Right atrium auricular region (tissue), 2 donors: ENCODE results near the gene VEGFD. TPM values are rescaled to one million over a fixed set of nuclear protein-coding genes. Genes with fewer than 3 reads are reported as not detected.

Experiments
- DNase-seq: peaks from one replicate; pipeline ENCODE4 v3.0.0-alpha.2; 2019; ENCODE audit warnings: low spot score
- H3K27ac ChIP-seq, 2 donors: fragments of 200-600 bp; sonication (generic); 1 replicate in 1 of 2; 2 replicates in 1 of 2; pipeline ENCODE4 v1.5.1; 2016 to 2019
- H3K27me3 ChIP-seq, 2 donors: fragments of 200-600 bp; sonication (generic); one replicate each; pipeline versions ENCODE4 v1.5.1 to v1.6.0; 2017 to 2019
- H3K36me3 ChIP-seq: fragments of 200-600 bp; sonication (generic); one replicate; pipeline ENCODE4 v1.5.1; 2016
- H3K4me1 ChIP-seq, 2 donors: fragments of 200-600 bp; sonication (generic); one replicate each; pipeline versions ENCODE4 v1.5.1 to v1.6.0; 2017 to 2019
- H3K4me3 ChIP-seq, 2 donors: fragments of 200-600 bp; sonication (generic); 1 replicate in 1 of 2; 2 replicates in 1 of 2; pipeline ENCODE4 v1.5.1; 2017 to 2019; ENCODE audit warnings: mild to moderate bottlenecking in 1 of 2, moderate library complexity in 1 of 2
- H3K9me3 ChIP-seq, 2 donors: fragments of 200-600 bp; sonication (generic); one replicate each; pipeline ENCODE4 v1.5.1; 2019
- CTCF ChIP-seq, 2 donors: fragments of 200-600 bp; sonication (generic); IDR thresholded peaks; one replicate each; pipeline ENCODE4 v1.5.1; 2019; ENCODE audit warnings: antibody characterized with exemption in 2 of 2
- total RNA-seq, 2 donors: library from RNA; depleted of rRNA; stranded (reverse); fragments of >200 nt; gene quantifications; one replicate each; pipeline ENCODE4 v1.1.0, GENCODE V29; 2016

Gene VEGFD
- total RNA-seq, 2 donors from 2014 or later = 1.6 to 4.9 TPM

GRCh38 chrX:15418041-15418706 lies 34.0 kb upstream of the VEGFD start:
- Histone ChIP-seq H3K27me3 (no peaks in the 10 kb centered on the region), H3K36me3 (no peaks in the 10 kb centered on the region), H3K9me3 (peaks cover 0 to 12% of the 10 kb centered on the region in 2 donors), H3K27ac (peak overlapping the region in 1 of 2 donors; percentile 7), H3K4me1 (no peaks in the 10 kb centered on the region), H3K4me3 (no peak overlapping the region)
- no peak for TF ChIP-seq CTCF (IDR thresholded peaks at IDR 0.05)
- DNase-seq = no peak

- Histone ChIP-seq H3K27me3 (no peaks in the 10 kb centered on the region), H3K9me3 (peaks cover 0 to 12% of the 10 kb centered on the region in 2 donors), H3K27ac (no peak overlapping the region), H3K4me1 (no peaks in the 10 kb centered on the region), H3K36me3 (no peaks in the 10 kb centered on the region), H3K4me3 (no peak overlapping the region)
- no peak for DNase-seq
- TF ChIP-seq CTCF (IDR thresholded peaks at IDR 0.05) = no peak
Measured at GRCh38 chrX:15416133-15416993, 32.1 kb upstream of the VEGFD start.

GRCh38 chrX:15413101-15413500 lies 28.9 kb upstream of the VEGFD start:
- Histone ChIP-seq H3K9me3 (peaks cover 0 to 12% of the 10 kb centered on the region in 2 donors), H3K4me3 (no peak overlapping the region), H3K27ac (no peak overlapping the region), H3K27me3 (no peaks in the 10 kb centered on the region), H3K4me1 (no peaks in the 10 kb centered on the region), H3K36me3 (no peaks in the 10 kb centered on the region)
- TF ChIP-seq CTCF (IDR thresholded peaks at IDR 0.05) = no peak
- DNase-seq = no peak

- H3K27me3 ChIP-seq = no peaks in the 10 kb centered on the region
- no peak for DNase-seq
Measured at GRCh38 chrX:15410947-15411346, 26.7 kb upstream of the VEGFD start.

GRCh38 chrX:15410430-15410829 lies 26.2 kb upstream of the VEGFD start:
- TF ChIP-seq CTCF (IDR thresholded peaks at IDR 0.05) = no peak
- Histone ChIP-seq H3K4me3 (no peak overlapping the region), H3K9me3 (no peaks in the 10 kb centered on the region), H3K4me1 (peaks cover 0 to 5% of the 10 kb centered on the region in 2 donors), H3K27ac (no peak overlapping the region), H3K36me3 (no peaks in the 10 kb centered on the region), H3K27me3 (no peaks in the 10 kb centered on the region)
- DNase-seq = no peak

More at GRCh38 chrX:15410947-15411346, 26.7 kb upstream of the VEGFD start:
- Histone ChIP-seq H3K4me1 (peaks cover 0 to 3% of the 10 kb centered on the region in 2 donors), H3K36me3 (no peaks in the 10 kb centered on the region), H3K27ac (no peak overlapping the region), H3K4me3 (no peak overlapping the region), H3K9me3 (no peaks in the 10 kb centered on the region)
- no peak for TF ChIP-seq CTCF (IDR thresholded peaks at IDR 0.05)
